Myocyte (in vitro differentiated cells): ENCODE measurements around the gene C14orf180. TPM values are rescaled to one million over a fixed set of nuclear protein-coding genes. Genes with fewer than 3 reads are reported as not detected.

Source experiments
- DNase-seq: peaks from one replicate; pipeline ENCODE4 v3.0.0-alpha.2; 2012; ENCODE audit warnings: low read depth
- polyA plus RNA-seq: library from polyadenylated mRNA; unstranded; fragments of >200 nt; gene quantifications from one replicate; pipeline ENCODE4 v1.2.1, GENCODE V29; 2012; ENCODE audit warnings: missing spikeins
- total RNA-seq: library from RNA; depleted of rRNA; stranded (reverse); fragments of >200 nt; gene quantifications from 2 replicates; pipeline ENCODE4 v1.2.3, GENCODE V29; 2014

The C14orf180 gene
- total RNA-seq: 0.67 TPM in 1 of 2 replicates, not detected in the other
- polyA plus RNA-seq: not detected

DNA sequence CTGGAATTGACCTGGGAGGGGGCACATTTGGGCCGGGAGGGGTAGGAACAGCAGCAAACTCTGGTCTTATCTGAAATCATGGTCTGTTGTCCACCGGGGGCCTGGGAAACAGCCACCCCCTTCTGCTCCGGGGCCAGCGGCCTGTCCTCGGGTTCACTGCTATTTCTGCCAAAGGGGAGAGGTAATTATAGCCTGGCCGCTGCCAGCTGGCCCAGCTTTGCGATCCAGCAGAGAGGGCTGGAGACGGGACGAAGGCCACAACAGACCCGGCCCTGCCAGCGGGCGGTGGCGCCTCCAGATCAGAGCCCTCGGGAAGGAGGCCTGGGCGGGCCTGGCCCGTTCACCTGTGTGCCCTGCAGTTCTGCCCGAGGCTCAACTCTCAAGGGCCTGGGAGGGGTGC is at the start of gene C14orf180:
Gene C14orf180, plus strand, starts transcription at position 258 of the 400 bp plus-strand sequence. CDS start 6,667 bp downstream, outside the sequence.
- peak; percentile 67 for DNase-seq

DNA sequence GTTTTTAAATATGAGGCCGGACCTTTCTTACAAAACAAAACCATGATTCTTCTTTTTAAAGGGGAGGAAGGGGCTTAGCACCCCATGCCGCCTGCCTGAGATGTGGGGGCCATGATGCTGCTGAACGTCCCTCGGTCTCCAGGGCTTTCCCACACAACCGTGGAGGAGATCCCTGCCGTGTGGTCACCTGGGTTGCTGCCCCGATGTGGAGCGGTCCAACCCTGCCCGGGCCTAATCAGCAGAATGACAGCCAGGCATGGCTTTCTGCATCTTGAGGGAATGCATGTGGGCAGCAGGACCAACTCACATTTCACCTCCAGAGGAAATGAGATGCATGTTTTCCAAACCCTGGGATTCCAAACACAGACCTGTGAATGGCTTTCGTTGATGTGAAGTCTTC is 48.9 kb upstream of the C14orf180 start:
- no peak for DNase-seq

DNA sequence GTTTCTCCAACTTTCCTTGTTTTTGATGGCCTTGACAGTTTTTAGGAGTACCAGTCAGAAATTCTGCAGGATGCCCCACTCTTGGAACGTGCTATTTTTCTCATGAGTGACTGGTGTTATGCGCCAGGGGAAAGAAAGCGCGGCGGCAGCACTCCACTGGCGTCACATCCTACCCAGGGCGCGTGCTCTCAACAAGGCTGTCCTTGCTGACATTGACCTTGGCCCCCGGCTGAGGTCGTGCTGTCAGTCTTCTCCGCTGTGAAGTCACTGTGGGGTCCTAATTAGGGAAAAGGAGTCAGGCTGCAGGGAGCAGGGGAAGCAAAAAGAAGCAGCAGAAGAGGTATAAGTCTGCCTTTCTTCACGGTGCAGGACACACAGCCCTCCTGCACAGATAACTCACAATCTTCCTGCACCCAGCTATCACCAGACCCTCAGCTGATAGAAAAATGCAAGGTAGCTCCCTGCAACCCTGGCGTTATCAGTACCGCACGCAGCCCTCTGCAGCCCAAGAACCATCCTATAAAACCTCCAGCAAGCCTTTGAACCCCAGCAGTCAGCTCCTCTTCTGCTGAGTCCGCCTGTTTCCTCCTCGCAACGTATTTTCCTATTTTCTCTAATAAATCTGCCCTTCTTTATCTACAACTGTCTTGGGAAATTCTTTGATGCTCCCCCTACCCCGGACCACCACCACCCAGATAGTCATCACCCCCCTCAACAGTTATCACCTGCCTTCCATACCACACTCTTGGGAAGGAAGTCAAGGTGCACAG is 48.0 kb upstream of the C14orf180 start:
- no peak for DNase-seq

DNA sequence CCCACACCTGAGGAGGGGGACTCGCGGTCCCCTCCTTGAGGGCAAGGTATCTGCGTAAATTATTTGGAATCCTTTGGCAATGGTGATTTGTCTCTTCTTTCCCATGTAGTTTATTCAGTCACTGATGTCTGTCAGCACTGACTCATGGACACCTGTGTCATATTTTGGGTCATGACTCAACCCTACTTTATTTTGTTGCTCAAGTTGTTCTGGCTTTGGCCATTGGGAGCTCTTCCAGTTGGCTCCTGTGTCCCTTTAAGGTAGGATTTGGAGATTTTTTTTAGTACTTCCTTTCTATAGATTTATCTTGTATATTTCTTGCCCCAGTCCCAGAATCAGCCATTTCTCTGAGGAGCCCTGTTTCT is 47.4 kb upstream of the C14orf180 start:
- peak; percentile 11 for DNase-seq

DNA sequence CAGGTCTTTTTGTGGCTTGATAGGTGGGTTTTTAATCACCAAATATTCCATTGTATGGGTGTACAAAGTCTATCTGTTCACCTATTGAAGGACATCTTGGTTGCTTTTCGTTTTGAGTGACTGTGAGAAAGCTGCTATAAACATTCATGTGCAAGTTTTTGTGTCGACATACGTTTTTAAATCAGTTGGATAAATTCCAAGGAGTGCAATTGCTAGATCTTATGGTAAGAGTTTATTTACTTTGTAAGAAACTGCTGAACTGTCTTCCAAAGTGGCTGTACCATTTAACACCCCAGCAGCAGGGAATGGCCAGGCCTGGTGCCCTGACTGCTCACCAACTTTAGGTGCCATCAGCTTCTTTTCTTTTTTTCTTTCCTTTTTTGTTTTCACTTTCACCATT is 45.5 kb upstream of the C14orf180 start:
- DNase-seq: no peak

DNA sequence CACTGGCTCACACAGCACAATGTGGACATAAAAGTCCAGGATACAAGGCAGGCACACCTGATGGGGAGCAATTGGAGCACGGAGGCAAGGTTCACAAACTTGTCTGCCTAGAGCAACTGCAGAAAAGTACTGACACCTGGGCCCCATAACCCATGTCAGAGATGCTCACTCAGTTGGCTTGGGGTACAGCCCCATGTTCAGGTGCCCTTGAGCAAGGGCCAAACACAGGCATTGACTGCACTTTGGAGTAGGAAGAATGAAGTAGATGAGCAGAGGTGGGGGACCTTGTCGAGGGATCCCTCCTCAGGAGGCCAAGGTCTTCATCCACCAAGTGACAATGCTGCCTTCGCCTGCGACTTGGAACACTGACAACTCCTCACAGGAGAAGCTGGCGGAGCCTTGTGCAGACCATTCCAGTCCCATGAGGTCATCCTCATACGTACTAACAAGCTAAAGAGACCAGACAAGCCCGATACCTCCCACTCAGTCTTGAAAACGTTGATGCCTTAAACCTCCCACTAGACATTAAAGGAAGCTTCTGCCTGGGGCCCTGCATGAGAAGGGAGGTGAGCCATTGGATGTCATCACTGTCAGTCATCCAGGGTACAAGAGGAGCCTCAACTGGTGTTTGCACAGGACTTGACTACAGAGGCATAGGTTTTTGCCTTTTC is 42.5 kb upstream of the C14orf180 start:
- peak; percentile 1 for DNase-seq

DNA sequence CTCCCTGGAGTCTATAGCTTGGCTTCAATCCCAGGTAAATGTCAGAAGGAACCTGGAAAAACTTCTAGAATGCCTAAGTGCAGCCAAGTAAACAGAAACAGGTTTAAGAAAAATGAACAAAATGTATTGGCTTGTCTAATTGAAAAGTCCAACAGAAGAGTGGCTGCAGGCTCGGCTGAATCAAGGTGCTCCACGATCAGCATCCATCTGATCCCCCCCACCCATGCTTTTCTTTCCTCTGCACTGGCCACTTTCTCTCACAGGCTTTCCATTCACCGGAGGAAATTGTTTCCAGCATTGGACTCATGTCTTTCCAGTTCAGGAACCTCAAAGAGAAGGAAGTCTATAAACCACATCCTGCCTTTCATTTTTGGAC is 42.0 kb upstream of the C14orf180 start:
- DNase-seq: no peak

DNA sequence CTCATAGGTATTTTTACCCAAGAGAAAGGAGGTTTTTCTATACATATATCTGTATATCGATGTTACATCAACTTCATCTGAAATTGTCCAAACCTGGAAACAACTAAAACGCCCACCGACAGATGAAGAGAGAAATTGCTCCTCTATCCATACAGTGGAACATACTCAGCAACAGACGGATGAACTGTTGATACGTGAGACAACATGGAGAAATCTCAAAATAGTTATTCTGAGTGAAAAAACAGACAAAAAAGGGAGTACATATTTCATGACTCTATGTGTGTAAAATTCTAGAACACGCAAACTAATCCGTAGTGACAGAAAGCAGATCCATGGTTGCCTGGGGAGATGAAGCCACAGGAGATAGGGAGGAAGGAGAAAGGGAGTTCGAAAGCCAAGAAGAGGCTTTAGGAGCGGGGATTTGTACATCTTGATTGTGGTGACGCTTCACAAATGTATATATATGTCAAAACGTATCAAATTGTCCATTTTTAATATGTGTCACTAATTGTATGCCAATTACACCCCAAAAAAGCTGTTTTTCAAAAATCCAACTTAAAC is 37.6 kb upstream of the C14orf180 start:
- no peak for DNase-seq

DNA sequence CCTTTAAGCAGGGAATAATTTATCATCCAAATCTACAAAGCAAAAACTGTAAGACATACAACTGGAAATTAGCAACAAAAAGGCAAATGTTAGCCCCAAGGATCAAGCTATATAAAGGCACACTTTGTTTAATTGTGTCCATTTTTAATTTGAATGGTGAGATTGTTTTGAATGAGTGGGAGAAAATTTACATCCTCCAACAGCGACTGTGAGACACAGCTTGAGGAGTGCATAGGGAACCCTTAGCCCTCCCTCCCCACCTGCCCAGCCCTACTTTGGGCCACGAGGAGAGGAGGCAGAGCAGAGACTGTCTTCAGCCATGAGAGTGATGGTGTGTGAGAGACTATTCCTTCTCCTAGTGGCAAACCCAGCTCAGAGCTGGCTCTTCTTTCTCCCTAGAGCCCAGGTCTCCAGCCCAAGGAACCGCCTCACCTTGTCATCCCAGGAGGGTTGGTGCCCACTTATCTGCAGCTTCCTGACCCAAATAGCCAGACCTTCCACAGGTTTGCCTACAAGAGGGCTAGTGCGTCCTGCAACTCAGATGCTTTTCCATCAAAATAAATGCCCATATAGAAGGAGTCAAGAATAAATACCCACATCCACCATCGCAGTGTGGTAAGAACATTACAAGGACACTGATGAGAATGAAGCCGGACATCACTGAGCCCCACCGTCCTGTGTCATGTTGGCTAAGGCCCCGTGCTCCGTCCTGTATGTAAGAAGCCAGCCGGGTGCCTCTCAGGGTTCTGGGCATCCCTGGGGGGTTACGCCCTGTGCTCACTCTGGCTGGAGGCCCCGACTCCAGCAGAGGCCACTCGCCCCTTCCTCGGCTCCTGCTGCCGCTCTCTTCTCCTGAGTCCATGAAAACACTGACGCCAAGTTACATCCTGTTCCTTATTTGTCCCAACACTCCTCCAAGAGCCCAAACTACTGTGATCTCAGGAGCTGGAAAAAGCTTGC is 36.4 kb upstream of the C14orf180 start:
- no peak for DNase-seq

DNA sequence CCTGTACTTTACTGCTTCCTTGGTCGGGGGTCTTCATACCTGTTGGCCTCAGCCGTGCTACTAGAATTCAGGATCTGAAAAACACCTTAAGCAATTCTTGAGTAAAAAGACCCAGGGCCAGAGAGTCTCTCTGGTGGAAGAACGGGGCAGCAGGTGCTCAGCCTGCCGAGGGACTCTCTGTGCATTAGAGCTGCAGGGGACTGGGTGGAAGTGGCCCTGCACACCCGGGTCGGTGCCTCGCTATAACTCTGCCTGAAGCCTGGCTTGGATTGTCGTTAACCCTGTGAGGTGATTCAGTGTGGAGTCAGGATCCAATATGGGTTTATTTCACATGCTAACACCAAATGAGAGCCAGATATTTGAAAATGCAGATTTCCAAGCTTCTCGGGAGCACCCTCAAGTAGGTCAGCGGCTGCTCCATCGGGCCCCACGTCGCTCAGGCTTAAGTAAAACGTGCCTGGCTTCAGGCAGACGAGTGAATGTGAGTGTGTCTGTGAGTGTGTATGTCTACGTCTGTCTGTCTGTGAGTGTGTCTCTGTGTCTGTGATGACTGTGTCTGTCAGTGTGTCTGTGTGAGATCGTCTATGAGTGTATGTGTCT is 35.1 kb upstream of the C14orf180 start:
- no peak for DNase-seq

DNA sequence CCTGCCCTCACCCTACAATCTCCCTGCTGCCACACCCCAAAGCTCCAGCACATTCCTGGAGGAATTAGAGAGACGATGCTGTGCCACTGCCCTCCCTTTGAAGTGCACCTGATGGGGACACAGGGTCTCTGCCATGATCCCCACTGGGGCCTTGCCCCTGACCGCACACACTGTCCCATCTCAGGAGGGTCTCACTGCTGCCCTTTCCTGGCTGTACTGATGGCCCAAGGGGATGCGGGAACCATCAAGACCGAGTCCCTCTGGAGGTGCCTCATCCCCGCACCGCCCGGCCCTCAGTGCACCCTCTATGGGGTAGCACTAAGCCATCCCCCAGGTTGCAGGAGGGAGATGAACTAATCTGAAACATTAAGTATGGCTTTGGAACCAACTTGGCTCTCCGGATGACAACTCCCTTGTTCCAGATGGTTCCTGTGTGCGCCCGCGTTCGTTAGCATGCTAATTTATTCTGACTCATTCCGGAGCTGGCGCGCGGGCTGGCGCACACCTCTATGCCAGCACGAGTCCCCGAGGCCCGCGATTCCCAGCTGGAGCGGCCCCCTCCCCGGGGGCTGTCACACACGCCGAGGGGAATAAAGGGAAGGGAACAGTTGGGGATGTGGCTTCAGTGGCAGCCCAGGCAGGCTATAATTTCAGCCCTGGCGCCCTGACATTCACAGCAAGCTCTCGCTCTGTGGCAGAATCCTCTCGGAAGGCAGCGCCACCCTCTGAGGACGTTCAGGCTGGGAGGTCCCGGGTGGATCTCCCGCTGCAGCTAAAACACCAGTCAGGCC is 34.2 kb upstream of the C14orf180 start:
- no peak for DNase-seq

DNA sequence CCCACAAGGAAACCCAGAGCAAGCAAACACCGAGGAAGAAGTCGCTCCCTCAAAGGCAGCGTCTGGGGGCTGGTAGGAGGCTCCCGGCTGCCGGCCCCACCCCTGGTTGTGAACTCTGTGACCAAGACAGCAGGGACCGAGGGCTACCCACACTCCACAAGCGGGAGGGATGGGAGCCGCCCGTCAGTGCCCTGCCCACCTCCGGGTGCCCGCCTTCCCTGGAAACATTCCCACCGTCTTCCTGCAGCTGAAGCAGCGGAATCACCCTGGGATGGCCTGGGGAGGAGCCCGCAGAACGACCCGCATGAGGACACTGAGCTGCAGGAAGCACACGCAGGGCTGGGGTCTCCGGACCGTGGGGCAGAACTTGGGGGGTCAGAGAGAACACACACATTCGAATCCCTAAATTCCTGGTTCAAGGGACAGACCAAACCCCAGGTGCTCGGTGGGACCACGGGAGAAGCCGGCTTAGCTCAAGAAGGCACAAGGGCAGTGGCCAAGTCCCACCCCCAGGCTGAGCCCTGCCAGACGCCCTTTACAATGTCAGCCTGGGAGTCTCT is 33.5 kb upstream of the C14orf180 start:
- no peak for DNase-seq

DNA sequence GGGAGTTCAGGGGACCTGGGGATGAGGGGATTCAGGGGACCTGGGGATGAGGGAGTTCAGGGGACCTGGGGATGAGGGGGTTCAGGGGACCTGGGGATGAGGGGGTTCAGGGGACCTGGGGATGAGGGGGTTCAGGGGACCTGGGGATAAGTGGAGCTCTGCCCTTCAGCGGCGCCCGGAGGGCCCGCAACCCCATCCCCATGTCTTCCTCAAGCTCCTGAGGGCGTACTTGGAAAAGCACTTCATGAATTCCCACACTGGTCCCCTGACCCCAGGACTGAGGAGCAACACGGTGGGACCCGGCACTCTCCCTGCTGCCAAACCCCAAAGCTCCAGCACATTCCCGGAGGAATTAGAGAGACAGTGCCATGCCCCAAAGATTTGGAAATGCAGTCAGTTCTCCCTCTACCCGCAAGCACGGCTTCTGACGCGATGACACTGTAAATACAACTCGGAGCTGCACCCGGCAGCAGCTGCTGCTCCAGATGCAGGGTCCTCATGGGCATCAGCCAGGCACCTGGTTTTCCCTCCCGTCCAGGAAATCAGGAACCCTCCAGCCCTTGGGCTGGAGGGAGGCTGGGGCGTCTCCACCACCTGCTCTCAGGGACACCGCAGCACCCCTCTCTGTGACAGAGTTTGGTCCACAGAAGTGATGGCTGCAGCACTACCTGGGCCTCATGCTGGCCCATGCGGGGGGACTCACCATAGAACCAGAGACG is 32.8 kb upstream of the C14orf180 start:
- no peak for DNase-seq

DNA sequence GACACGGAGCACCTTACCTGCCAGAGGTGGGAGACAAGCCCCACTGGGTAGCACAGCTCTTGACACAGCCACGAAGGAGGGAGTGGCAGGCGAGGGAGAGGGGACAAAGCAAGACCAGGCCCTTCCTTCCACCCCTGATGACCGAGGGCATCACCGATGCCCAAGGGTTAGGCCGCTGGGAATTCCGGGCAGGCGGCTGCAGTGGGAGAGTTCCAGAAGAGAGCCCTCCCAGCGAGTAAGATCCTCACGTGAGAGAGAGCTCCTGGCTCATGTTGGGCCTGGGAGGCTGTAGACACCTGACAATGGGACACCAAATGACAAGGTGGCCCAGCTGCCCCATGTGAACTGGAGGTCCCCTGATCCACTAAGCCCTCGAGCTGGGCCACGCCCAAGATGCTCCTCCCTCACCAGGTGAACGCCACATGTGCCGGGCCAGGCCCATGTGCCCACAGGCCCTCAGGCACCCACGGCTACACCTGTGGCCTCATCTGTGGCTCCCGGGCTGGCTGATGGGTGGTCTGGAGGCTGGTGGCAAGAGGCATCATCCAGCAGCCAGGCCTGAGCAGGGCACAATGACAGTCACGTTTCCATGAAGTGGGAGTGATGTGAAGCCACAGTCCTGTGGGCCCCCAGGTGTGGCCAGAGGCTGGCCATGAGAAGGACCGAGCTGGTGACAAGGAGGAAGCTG is 32.1 kb upstream of the C14orf180 start:
- DNase-seq: no peak

DNA sequence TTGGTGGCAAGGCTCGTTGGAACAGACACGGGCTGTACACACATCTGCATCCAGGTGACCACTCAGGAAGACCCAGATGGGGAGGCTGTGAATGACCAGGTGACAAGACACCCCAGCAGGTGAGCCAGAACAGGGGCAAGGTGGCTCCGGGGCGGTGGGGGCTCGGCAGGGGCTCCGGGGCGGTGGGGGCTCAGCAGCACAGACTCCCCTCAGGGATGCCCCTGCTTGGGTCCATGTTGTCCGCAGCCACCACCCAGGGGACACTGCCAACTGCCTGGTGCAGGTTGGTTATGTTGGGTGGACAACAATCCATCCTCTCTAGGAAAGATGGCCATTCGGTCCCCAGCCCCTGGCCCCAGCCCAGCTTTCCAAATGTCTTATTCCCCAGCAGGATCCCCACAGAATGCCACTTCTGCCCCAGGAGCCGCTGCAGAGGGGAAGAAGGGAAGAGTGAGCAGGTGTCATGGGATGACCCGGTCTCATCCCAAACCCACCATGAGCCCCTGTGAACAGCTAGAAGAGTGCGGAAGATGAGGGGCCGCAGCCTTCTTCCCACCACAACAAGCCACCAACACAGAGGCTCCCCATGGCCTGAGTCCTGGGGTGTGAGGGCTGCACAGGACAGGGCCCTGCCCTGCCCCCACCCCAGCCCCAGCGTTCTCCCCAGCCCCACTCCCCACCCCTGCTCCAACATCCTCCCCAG is 31.4 kb upstream of the C14orf180 start:
- DNase-seq: no peak

DNA sequence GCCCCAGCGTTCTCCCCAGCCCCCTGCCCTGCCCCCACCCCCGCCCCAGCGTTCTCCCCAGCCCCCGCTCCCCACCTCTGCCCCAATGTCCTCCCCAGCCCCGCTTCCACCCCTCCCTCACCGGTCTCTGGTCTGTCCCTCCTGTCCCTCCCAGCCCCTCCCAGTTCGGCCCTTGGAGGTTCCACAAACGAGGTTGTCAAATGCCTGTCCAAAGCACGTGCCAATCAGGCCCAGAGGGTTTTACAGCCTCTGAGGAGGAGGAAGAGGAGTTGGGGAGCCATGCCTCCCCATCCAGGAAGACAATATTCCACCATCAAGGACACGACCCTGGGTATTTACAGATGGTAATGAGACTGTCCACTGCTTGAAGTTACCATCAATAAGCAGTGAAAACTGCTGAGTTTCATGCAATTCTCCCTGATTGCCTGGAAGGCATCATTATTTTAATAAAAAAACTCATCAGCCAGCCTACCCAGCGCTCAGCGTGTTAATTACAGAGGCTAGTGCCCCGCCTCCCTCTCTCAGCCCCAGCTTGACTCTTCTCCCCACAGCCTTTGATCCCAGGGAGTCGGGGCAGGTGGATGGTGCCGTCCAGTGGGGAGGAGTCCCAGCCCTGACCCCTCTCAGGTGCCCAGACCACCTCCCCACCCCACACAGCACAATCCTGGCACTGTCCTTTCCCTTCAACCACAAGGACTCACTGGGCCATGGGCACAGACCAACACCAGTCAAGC is 30.6 kb upstream of the C14orf180 start:
- DNase-seq: no peak
